ENCODE measurements around the gene CCDC6. TPM values are rescaled to one million over a fixed set of nuclear protein-coding genes. Genes with fewer than 3 reads are reported as not detected.

The CCDC6 gene
- polyA plus RNA-seq, 1 donor (not counting 4 experiments of a cell fraction or from before 2014, with no cell fraction given): 46.5 TPM

GRCh38 chr10:59750155-59750945 lies 156.0 kb downstream of the CCDC6 start:
- H2AFZ ChIP-seq (ENCODE audit: control insufficient read depth, low read length): no peak overlapping the region
- H3K4me2 ChIP-seq (ENCODE audit: control insufficient read depth, extremely low read depth, insufficient read depth, low read depth, low read length): no peak overlapping the region
- no peak for TF ChIP-seq EZH2 (IDR thresholded peaks at IDR 0.05; ENCODE audit: low read length)
- TF ChIP-seq CTCF (optimal IDR thresholded peaks at IDR 0.05 in 1 of 3, IDR thresholded peaks at IDR 0.05 in 1 of 3, conservative IDR thresholded peaks at IDR 0.05 in 1 of 3; ENCODE audit: extremely low read depth in 1 of 3, insufficient read depth in 2 of 3, low read length in 3 of 3): no peak
- H4K20me1 ChIP-seq (ENCODE audit: control insufficient read depth, extremely low read depth, insufficient read depth, low read length): no peaks in the 10 kb centered on the region
- H3K4me3 ChIP-seq (ENCODE audit: control insufficient read depth in 2 of 3, extremely low read depth in 1 of 3, insufficient read depth in 2 of 3, low read depth in 1 of 3, low read length in 3 of 3): no peak overlapping the region
- no peaks in the 10 kb centered on the region for H3K9me1 ChIP-seq (ENCODE audit: control insufficient read depth, extremely low read depth, insufficient read depth, low read length)
- H3K79me2 ChIP-seq (ENCODE audit: control insufficient read depth, insufficient read depth, low read length): no peaks in the 10 kb centered on the region
- dilution Hi-C loops (cut with MboI; ENCODE audit: extremely low pct_ligation_motif_present, low sequenced_read_pairs): no loop called here
- H3K4me1 ChIP-seq (ENCODE audit: control insufficient read depth, extremely low read depth, insufficient read depth, low read length): no peaks in the 10 kb centered on the region
- DNase-seq (ENCODE audit: low read depth, low spot score): no peak
- no peaks in the 10 kb centered on the region for H3K36me3 ChIP-seq (ENCODE audit: control insufficient read depth in 2 of 2, extremely low read depth in 1 of 2, insufficient read depth in 2 of 2, low read length in 2 of 2)
- H3K9ac ChIP-seq (ENCODE audit: control insufficient read depth, extremely low read depth, insufficient read depth, low read length): no peak overlapping the region
- no peak overlapping the region for H3K27ac ChIP-seq (ENCODE audit: control insufficient read depth, insufficient read depth, low read length)
- no peaks in the 10 kb centered on the region for H3K9me3 ChIP-seq (ENCODE audit: control insufficient read depth, low read depth, low read length)
- no peak for FAIRE-seq
- H3K27me3 ChIP-seq (ENCODE audit: control insufficient read depth, extremely low read depth, insufficient read depth, low read length): peaks cover 3% of the 10 kb centered on the region

- Histone ChIP-seq H2AFZ (ENCODE audit: control insufficient read depth, low read length) (no peak overlapping the region), H3K9me3 (ENCODE audit: control insufficient read depth, low read depth, low read length) (no peaks in the 10 kb centered on the region), H3K36me3 (ENCODE audit: control insufficient read depth in 2 of 2, extremely low read depth in 1 of 2, insufficient read depth in 2 of 2, low read length in 2 of 2) (no peaks in the 10 kb centered on the region), H3K4me3 (ENCODE audit: control insufficient read depth in 2 of 3, extremely low read depth in 1 of 3, insufficient read depth in 2 of 3, low read depth in 1 of 3, low read length in 3 of 3) (no peak overlapping the region), H3K27me3 (ENCODE audit: control insufficient read depth, extremely low read depth, insufficient read depth, low read length) (peaks cover 3% of the 10 kb centered on the region), H3K9me1 (ENCODE audit: control insufficient read depth, extremely low read depth, insufficient read depth, low read length) (no peaks in the 10 kb centered on the region), H3K27ac (ENCODE audit: control insufficient read depth, insufficient read depth, low read length) (no peak overlapping the region), H3K4me2 (ENCODE audit: control insufficient read depth, extremely low read depth, insufficient read depth, low read depth, low read length) (no peak overlapping the region), H3K4me1 (ENCODE audit: control insufficient read depth, extremely low read depth, insufficient read depth, low read length) (no peaks in the 10 kb centered on the region), H3K79me2 (ENCODE audit: control insufficient read depth, insufficient read depth, low read length) (no peaks in the 10 kb centered on the region), H3K9ac (ENCODE audit: control insufficient read depth, extremely low read depth, insufficient read depth, low read length) (no peak overlapping the region), H4K20me1 (ENCODE audit: control insufficient read depth, extremely low read depth, insufficient read depth, low read length) (no peaks in the 10 kb centered on the region)
- DNase-seq (ENCODE audit: low read depth, low spot score) (no peak), FAIRE-seq (no peak)
- dilution Hi-C loops (cut with MboI; ENCODE audit: extremely low pct_ligation_motif_present, low sequenced_read_pairs): no loop called here
- TF ChIP-seq CTCF (optimal IDR thresholded peaks at IDR 0.05 in 1 of 3, IDR thresholded peaks at IDR 0.05 in 1 of 3, conservative IDR thresholded peaks at IDR 0.05 in 1 of 3; ENCODE audit: extremely low read depth in 1 of 3, insufficient read depth in 2 of 3, low read length in 3 of 3) (no peak), EZH2 (IDR thresholded peaks at IDR 0.05; ENCODE audit: low read length) (no peak)
Measured at GRCh38 chr10:59748834-59749233, 157.5 kb downstream of the CCDC6 start.

All from keratinocyte (primary cell).